Smooth muscle cell of the coronary artery (primary cell): Measurements from ENCODE around the gene BCL6B. TPM values are rescaled to one million over a fixed set of nuclear protein-coding genes. Genes with fewer than 3 reads are reported as not detected.

Experiments used
- total RNA-seq: library from RNA; depleted of rRNA; stranded (reverse); fragments of >200 nt; gene quantifications from 2 replicates; pipeline ENCODE4 v1.2.3, GENCODE V29; 2014; ENCODE audit warnings: low replicate concordance

BCL6B gene, protein sequence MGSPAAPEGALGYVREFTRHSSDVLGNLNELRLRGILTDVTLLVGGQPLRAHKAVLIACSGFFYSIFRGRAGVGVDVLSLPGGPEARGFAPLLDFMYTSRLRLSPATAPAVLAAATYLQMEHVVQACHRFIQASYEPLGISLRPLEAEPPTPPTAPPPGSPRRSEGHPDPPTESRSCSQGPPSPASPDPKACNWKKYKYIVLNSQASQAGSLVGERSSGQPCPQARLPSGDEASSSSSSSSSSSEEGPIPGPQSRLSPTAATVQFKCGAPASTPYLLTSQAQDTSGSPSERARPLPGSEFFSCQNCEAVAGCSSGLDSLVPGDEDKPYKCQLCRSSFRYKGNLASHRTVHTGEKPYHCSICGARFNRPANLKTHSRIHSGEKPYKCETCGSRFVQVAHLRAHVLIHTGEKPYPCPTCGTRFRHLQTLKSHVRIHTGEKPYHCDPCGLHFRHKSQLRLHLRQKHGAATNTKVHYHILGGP
- total RNA-seq: 0.30 and 0.47 TPM in 2 replicates

GRCh38 chr17:7022781-7023571 is at the start of gene BCL6B:
BCL6B (plus strand) TSS chr17:7023050; CDS start chr17:7023672, 622 bp downstream.

DNA sequence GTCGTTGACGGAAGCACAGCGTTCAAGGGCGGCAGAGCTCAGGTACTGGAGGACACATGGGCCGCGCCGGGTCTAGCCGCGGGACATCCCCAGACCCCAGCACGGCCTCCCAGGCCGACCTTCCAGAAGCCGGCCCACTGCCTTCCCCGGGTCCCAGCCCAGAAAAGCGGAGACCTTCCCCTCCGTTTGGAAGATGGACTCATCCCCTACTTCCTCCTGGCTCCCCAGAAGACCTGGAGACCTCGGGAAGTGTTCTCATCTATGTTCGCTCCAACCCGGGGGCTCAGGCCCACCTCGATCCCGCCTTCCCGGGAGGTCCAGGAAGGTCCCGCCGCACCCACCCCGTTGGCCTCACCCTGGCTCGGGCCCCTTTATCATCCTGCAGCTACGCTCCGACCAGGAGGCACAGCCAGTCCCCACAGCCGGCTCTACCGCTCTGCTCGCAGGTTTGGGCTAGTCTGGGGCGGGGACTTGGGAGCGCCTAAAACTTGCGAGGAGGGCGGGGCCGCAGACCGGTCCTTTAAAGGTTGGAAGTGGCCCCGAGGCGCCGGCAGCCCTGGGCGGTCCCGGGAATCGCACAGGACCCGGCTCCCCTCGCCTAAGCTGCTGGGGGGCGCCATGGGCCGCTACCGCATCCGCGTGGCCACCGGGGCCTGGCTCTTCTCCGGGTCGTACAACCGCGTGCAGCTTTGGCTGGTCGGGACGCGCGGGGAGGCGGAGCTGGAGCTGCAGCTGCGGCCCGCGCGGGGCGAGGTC is 27.2 kb upstream of the BCL6B start, which contains the start of gene ALOX12:
Gene ALOX12 (plus strand): TSS at position 550 of the 756 bp plus-strand sequence. CDS start 69 bp downstream, at position 619.

GRCh38 chr17:7035591-7036368 is 12.9 kb downstream of the BCL6B start, which contains the start of gene SLC16A13:
SLC16A13 (plus strand) TSS chr17:7036015; CDS start chr17:7036383, 368 bp downstream.

GRCh38 chr17:7043497-7044198 is 20.8 kb downstream of the BCL6B start, which contains the start of gene SLC16A11:
SLC16A11 (minus strand) TSS chr17:7044092; CDS start chr17:7043513, 579 bp downstream.

Other genes with a start within 250 kb of the BCL6B start
- gene FBXO39, start 246.8 kb upstream of the BCL6B start, total RNA-seq: 0.08 and 0.82 TPM in 2 replicates
- not detected in 2 replicates for gene TEKT1, start 191.3 kb upstream of the BCL6B start, total RNA-seq
- gene ALOX12, start 27.0 kb upstream of the BCL6B start, total RNA-seq: under 0.01 TPM in 1 of 2 replicates, not detected in the other
- 23.3 and 44.7 TPM in 2 replicates for gene RNASEK, start 10.4 kb upstream of the BCL6B start, total RNA-seq
- gene SLC16A13, start 13.0 kb downstream of the BCL6B start, total RNA-seq: 0.12 and 0.23 TPM in 2 replicates
- 0.08 and 0.12 TPM in 2 replicates for gene SLC16A11, start 21.0 kb downstream of the BCL6B start, total RNA-seq
- 0.70 TPM in 1 of 2 replicates, not detected in the other for gene CLEC10A, start 57.2 kb downstream of the BCL6B start, total RNA-seq
- gene ASGR2, start 91.8 kb downstream of the BCL6B start, total RNA-seq: not detected in 2 replicates
- under 0.01 and 0.68 TPM in 2 replicates for gene ASGR1, start 156.3 kb downstream of the BCL6B start, total RNA-seq
- 8.3 and 20.8 TPM in 2 replicates for gene DLG4, start 196.8 kb downstream of the BCL6B start, total RNA-seq
- 248 and 288 TPM in 2 replicates for gene ACADVL, start 196.9 kb downstream of the BCL6B start, total RNA-seq
- gene DVL2, start 211.5 kb downstream of the BCL6B start, total RNA-seq: 56.3 and 89.0 TPM in 2 replicates
- 38.3 and 41.2 TPM in 2 replicates for gene PHF23, start 216.4 kb downstream of the BCL6B start, total RNA-seq
- 180 and 222 TPM in 2 replicates for gene GABARAP, start 219.4 kb downstream of the BCL6B start, total RNA-seq
- 16.7 and 21.2 TPM in 2 replicates for gene CTDNEP1, start 228.7 kb downstream of the BCL6B start, total RNA-seq
- 20.6 and 25.9 TPM in 2 replicates for gene ELP5, start 229.2 kb downstream of the BCL6B start, total RNA-seq
- 0.70 and 1.6 TPM in 2 replicates for gene CLDN7, start 239.4 kb downstream of the BCL6B start, total RNA-seq